Esophagus muscularis mucosa (tissue), 4 donors: ENCODE measurements around the gene SETD5. TPM values are rescaled to one million over a fixed set of nuclear protein-coding genes. Genes with fewer than 3 reads are reported as not detected.

Experiments used
- DNase-seq: peaks from one replicate; pipeline ENCODE4 v3.0.0-alpha.2; 2017; ENCODE audit errors: extremely low spot score
- H3K27ac ChIP-seq, 4 donors: fragments of 200-600 bp; sonication (generic); replicated peaks in 1 of 4; 1 replicate in 3 of 4; 2 replicates in 1 of 4; pipeline ENCODE4 v1.5.1; 2016 to 2019; ENCODE audit warnings: mild to moderate bottlenecking in 1 of 4
- H3K27me3 ChIP-seq, 4 donors: fragments of 200-600 bp; sonication (generic); one replicate each; pipeline versions ENCODE4 v1.5.1 to v1.6.0; 2016 to 2019
- H3K36me3 ChIP-seq, 4 donors: fragments of 200-600 bp; sonication (generic); one replicate each; pipeline ENCODE4 v1.5.1; 2016 to 2019
- H3K4me1 ChIP-seq, 4 donors: fragments of 200-600 bp; sonication (generic); one replicate each; pipeline ENCODE4 v1.5.1; 2016 to 2019
- H3K4me3 ChIP-seq, 4 donors: fragments of 200-600 bp; sonication (generic); 1 replicate in 2 of 4; 2 replicates in 2 of 4; pipeline ENCODE4 v1.5.1; 2016 to 2019; ENCODE audit warnings: mild to moderate bottlenecking in 4 of 4, moderate library complexity in 1 of 4
- H3K9me3 ChIP-seq, 4 donors: fragments of 200-600 bp; sonication (generic); 1 replicate in 3 of 4; 2 replicates in 1 of 4; pipeline ENCODE4 v1.5.1; 2016 to 2019
- CTCF ChIP-seq, 3 experiments: fragments of 200-600 bp in 2 of 3; fragments of 450-650 bp in 1 of 3; sonication (generic) in 2 of 3; IDR thresholded peaks; one replicate each; pipeline ENCODE4 v1.5.1; 2017 to 2019; ENCODE audit warnings: antibody characterized with exemption in 3 of 3, mild to moderate bottlenecking in 2 of 3, moderate library complexity in 1 of 3
- EP300 ChIP-seq: sonication (generic); formaldehyde crosslinking; IDR thresholded peaks from one replicate; pipeline ENCODE4 v1.6.1; 2017; ENCODE audit warnings: antibody characterized with exemption
- POLR2A ChIP-seq: fragments of 450-650 bp; IDR thresholded peaks from one replicate; pipeline ENCODE4 v1.6.1; 2017; ENCODE audit warnings: antibody characterized with exemption, moderate library complexity, mild to moderate bottlenecking, low read depth
- POLR2AphosphoS5 ChIP-seq, 2 donors: sonication (generic); formaldehyde crosslinking; IDR thresholded peaks; one replicate each; pipeline ENCODE4 v1.6.1; 2017; ENCODE audit warnings: antibody characterized with exemption in 2 of 2
- WGBS: methylation state at CpG from one replicate; pipeline ENCODE4 v1.1.5; 2018; 5-methylcytosine and 5-hydroxymethylcytosine counted together
- intact Hi-C: fragments of 100-400 bp; cut with DNase I; formaldehyde crosslinking; loops from one replicate; pipeline ENCODE4 v1.15.1; 2023
- total RNA-seq, 4 donors: library from RNA; depleted of rRNA; stranded (reverse); fragments of >200 nt; gene quantifications; one replicate each; pipeline versions ENCODE4 v1.1.0 to v1.2.1, GENCODE V29; 2016

SETD5 gene
- total RNA-seq, 4 donors from 2014 or later, result 54.8 to 84.3 (median 78.1) TPM

- DNase-seq, result no peak
- intact Hi-C loops, result no loop called here
- H3K27me3 ChIP-seq, result no peaks in the 10 kb centered on the region
- no peak overlapping the region for H3K27ac ChIP-seq
- H3K4me3 ChIP-seq, result no peak overlapping the region
- no peaks in the 10 kb centered on the region for H3K9me3 ChIP-seq
- no peak for TF ChIP-seq EP300
- TF ChIP-seq POLR2A, result no peak
- TF ChIP-seq CTCF (IDR thresholded peaks at IDR 0.05), result no peak
- no peak for TF ChIP-seq POLR2AphosphoS5 (IDR thresholded peaks at IDR 0.05)
- WGBS, result 59% methylated on average over 2 of the region's 2 CpGs
- H3K4me1 ChIP-seq, result peaks cover 12 to 20% (median 18%) of the 10 kb centered on the region in 4 donors
- peaks cover 61 to 97% (median 81%) of the 10 kb centered on the region in 4 donors for H3K36me3 ChIP-seq
Observed at GRCh38 chr3:9387322-9387655, 10.1 kb upstream of the SETD5 start.

GRCh38 chr3:9388142-9388541 is 9.3 kb upstream of the SETD5 start:
- no peak for DNase-seq
- WGBS, result 80% methylated on average over 2 of the region's 2 CpGs
- Histone ChIP-seq H3K4me1 (peaks cover 17 to 28% (median 26%) of the 10 kb centered on the region in 4 donors), H3K4me3 (no peak overlapping the region), H3K27me3 (no peaks in the 10 kb centered on the region), H3K27ac (no peak overlapping the region), H3K9me3 (no peaks in the 10 kb centered on the region), H3K36me3 (peaks cover 61 to 92% (median 83%) of the 10 kb centered on the region in 4 donors)
- intact Hi-C loops, result no loop called here
- TF ChIP-seq POLR2A (no peak), EP300 (no peak), CTCF (IDR thresholded peaks at IDR 0.05) (no peak), POLR2AphosphoS5 (IDR thresholded peaks at IDR 0.05) (no peak)

DNA sequence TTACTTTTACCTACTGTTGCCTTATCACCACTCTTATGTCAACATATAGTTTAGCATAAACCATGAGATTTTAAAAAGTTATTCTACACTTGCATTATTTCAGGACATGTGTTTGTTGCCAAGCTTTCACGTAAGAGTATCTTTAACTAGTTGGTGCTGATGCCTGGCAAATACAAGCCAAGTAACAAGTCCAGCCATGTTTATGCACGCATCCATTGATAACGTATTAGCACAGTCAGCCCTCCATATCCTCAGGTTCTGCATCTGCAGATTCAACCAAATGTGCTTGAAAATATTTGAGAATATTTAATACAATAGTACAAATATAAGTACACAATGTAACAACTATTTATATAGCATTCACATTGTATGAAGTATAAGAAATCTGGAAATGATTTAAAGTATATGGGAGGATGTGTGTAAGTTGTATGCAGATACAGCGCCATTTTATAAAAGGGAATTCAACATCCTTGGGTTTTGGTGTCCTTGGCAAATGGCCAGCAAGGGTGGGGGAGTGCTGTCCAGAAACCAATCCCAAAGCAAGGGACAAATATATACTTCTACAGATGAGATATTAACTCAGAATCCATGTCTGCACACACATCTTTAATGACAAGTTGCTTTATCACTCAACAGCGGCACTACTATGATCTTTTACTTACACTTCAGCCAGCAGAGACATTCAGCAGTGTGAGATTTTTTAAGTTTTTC is 8.7 kb upstream of the SETD5 start:
- no peak for DNase-seq
- intact Hi-C loops, result no loop called here
- H3K9me3 ChIP-seq, result no peaks in the 10 kb centered on the region
- H3K27me3 ChIP-seq, result no peaks in the 10 kb centered on the region
- no peak overlapping the region for H3K27ac ChIP-seq
- WGBS, result 89% methylated on average over 5 of the region's 5 CpGs
- TF ChIP-seq EP300 (no peak), POLR2A (no peak), CTCF (IDR thresholded peaks at IDR 0.05) (no peak), POLR2AphosphoS5 (IDR thresholded peaks at IDR 0.05) (no peak)
- H3K4me3 ChIP-seq, result no peak overlapping the region
- H3K4me1 ChIP-seq, result peaks cover 17 to 34% (median 32%) of the 10 kb centered on the region in 4 donors
- peaks cover 61 to 92% (median 82%) of the 10 kb centered on the region in 4 donors for H3K36me3 ChIP-seq

GRCh38 chr3:9390265-9390888 is 7.0 kb upstream of the SETD5 start:
- no peak for DNase-seq
- H3K27me3 ChIP-seq, result no peaks in the 10 kb centered on the region
- H3K36me3 ChIP-seq, result peaks cover 46 to 87% (median 69%) of the 10 kb centered on the region in 4 donors
- intact Hi-C loops, result loop anchor here (5.0 kb wide), 1 partner anchor 37 kb away; no protein-coding TSS in a partner anchor
- TF ChIP-seq POLR2AphosphoS5 (IDR thresholded peaks at IDR 0.05), result no peak
- no peak for TF ChIP-seq CTCF (IDR thresholded peaks at IDR 0.05)
- WGBS, result 82% methylated on average over 5 of the region's 5 CpGs
- H3K27ac ChIP-seq, result peak overlapping the region in 1 of 4 donors; percentile 10
- H3K4me1 ChIP-seq, result peaks cover 29 to 51% (median 47%) of the 10 kb centered on the region in 4 donors
- H3K9me3 ChIP-seq, result no peaks in the 10 kb centered on the region
- no peak overlapping the region for H3K4me3 ChIP-seq
